HL-60 (cell line): ENCODE measurements around the gene CTH.
"Not testable (repeated sequence)": the region's sequence is repeated elsewhere in the genome, so short reads cannot be mapped to it uniquely, and the experiment has no call there.

Experiments
- POLR2AphosphoS5 ChIP-seq: IDR thresholded peaks from 2 replicates; pipeline ENCODE4 v1.6.1; 2012; ENCODE audit warnings: low read depth
- TF ChIP-seq, protein P1 (sequence below): IDR thresholded peaks from one replicate; pipeline ENCODE4 v1.5.1; 2011; ENCODE audit warnings: low read length, control low read depth, inconsistent platforms; ENCODE audit not compliant: insufficient read depth
- TF ChIP-seq, protein P2 (sequence below): IDR thresholded peaks from 2 replicates; pipeline ENCODE4 v1.6.1; 2012; ENCODE audit warnings: low read depth; ENCODE audit not compliant: insufficient replicate concordance

- TF ChIP-seq, protein P1, sequence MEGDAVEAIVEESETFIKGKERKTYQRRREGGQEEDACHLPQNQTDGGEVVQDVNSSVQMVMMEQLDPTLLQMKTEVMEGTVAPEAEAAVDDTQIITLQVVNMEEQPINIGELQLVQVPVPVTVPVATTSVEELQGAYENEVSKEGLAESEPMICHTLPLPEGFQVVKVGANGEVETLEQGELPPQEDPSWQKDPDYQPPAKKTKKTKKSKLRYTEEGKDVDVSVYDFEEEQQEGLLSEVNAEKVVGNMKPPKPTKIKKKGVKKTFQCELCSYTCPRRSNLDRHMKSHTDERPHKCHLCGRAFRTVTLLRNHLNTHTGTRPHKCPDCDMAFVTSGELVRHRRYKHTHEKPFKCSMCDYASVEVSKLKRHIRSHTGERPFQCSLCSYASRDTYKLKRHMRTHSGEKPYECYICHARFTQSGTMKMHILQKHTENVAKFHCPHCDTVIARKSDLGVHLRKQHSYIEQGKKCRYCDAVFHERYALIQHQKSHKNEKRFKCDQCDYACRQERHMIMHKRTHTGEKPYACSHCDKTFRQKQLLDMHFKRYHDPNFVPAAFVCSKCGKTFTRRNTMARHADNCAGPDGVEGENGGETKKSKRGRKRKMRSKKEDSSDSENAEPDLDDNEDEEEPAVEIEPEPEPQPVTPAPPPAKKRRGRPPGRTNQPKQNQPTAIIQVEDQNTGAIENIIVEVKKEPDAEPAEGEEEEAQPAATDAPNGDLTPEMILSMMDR, result not testable (repeated sequence)
- TF ChIP-seq, protein P2, sequence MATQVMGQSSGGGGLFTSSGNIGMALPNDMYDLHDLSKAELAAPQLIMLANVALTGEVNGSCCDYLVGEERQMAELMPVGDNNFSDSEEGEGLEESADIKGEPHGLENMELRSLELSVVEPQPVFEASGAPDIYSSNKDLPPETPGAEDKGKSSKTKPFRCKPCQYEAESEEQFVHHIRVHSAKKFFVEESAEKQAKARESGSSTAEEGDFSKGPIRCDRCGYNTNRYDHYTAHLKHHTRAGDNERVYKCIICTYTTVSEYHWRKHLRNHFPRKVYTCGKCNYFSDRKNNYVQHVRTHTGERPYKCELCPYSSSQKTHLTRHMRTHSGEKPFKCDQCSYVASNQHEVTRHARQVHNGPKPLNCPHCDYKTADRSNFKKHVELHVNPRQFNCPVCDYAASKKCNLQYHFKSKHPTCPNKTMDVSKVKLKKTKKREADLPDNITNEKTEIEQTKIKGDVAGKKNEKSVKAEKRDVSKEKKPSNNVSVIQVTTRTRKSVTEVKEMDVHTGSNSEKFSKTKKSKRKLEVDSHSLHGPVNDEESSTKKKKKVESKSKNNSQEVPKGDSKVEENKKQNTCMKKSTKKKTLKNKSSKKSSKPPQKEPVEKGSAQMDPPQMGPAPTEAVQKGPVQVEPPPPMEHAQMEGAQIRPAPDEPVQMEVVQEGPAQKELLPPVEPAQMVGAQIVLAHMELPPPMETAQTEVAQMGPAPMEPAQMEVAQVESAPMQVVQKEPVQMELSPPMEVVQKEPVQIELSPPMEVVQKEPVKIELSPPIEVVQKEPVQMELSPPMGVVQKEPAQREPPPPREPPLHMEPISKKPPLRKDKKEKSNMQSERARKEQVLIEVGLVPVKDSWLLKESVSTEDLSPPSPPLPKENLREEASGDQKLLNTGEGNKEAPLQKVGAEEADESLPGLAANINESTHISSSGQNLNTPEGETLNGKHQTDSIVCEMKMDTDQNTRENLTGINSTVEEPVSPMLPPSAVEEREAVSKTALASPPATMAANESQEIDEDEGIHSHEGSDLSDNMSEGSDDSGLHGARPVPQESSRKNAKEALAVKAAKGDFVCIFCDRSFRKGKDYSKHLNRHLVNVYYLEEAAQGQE, result not testable (repeated sequence)
- TF ChIP-seq POLR2AphosphoS5, result not testable (repeated sequence)
Measured at GRCh38 chr1:70367397-70367796, 43.7 kb upstream of the CTH start.
